Measurements from ENCODE around the gene MYO6. TPM values are rescaled to one million over a fixed set of nuclear protein-coding genes. Genes with fewer than 3 reads are reported as not detected.

The MYO6 gene
- polyA plus RNA-seq, 1 donor (not counting 4 experiments of a cell fraction or from before 2014, with no cell fraction given), result 24.5 TPM

- no peaks in the 10 kb centered on the region for H3K36me3 ChIP-seq (ENCODE audit: control insufficient read depth in 2 of 2, extremely low read depth in 1 of 2, insufficient read depth in 2 of 2, low read length in 2 of 2)
- H3K27me3 ChIP-seq (ENCODE audit: control insufficient read depth, extremely low read depth, insufficient read depth, low read length), result no peaks in the 10 kb centered on the region
- no peak overlapping the region for H3K4me3 ChIP-seq (ENCODE audit: control insufficient read depth in 2 of 3, extremely low read depth in 1 of 3, insufficient read depth in 2 of 3, low read depth in 1 of 3, low read length in 3 of 3)
- no peaks in the 10 kb centered on the region for H3K9me1 ChIP-seq (ENCODE audit: control insufficient read depth, extremely low read depth, insufficient read depth, low read length)
- no peak for TF ChIP-seq EZH2 (IDR thresholded peaks at IDR 0.05; ENCODE audit: low read length)
- TF ChIP-seq, protein P1, sequence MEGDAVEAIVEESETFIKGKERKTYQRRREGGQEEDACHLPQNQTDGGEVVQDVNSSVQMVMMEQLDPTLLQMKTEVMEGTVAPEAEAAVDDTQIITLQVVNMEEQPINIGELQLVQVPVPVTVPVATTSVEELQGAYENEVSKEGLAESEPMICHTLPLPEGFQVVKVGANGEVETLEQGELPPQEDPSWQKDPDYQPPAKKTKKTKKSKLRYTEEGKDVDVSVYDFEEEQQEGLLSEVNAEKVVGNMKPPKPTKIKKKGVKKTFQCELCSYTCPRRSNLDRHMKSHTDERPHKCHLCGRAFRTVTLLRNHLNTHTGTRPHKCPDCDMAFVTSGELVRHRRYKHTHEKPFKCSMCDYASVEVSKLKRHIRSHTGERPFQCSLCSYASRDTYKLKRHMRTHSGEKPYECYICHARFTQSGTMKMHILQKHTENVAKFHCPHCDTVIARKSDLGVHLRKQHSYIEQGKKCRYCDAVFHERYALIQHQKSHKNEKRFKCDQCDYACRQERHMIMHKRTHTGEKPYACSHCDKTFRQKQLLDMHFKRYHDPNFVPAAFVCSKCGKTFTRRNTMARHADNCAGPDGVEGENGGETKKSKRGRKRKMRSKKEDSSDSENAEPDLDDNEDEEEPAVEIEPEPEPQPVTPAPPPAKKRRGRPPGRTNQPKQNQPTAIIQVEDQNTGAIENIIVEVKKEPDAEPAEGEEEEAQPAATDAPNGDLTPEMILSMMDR (optimal IDR thresholded peaks at IDR 0.05 in 1 of 3, IDR thresholded peaks at IDR 0.05 in 1 of 3, conservative IDR thresholded peaks at IDR 0.05 in 1 of 3; ENCODE audit: extremely low read depth in 1 of 3, insufficient read depth in 2 of 3, low read length in 3 of 3), result no peak
- DNase-seq (ENCODE audit: low read depth, low spot score) (no peak), FAIRE-seq (no peak)
- no peak overlapping the region for H3K27ac ChIP-seq (ENCODE audit: control insufficient read depth, insufficient read depth, low read length)
- dilution Hi-C loops (cut with MboI; ENCODE audit: extremely low pct_ligation_motif_present, low sequenced_read_pairs), result no loop called here
- H3K9me3 ChIP-seq (ENCODE audit: control insufficient read depth, low read depth, low read length), result no peaks in the 10 kb centered on the region
- no peak overlapping the region for H3K4me2 ChIP-seq (ENCODE audit: control insufficient read depth, extremely low read depth, insufficient read depth, low read depth, low read length)
- no peak overlapping the region for H3K9ac ChIP-seq (ENCODE audit: control insufficient read depth, extremely low read depth, insufficient read depth, low read length)
- no peaks in the 10 kb centered on the region for H4K20me1 ChIP-seq (ENCODE audit: control insufficient read depth, extremely low read depth, insufficient read depth, low read length)
- no peaks in the 10 kb centered on the region for H3K79me2 ChIP-seq (ENCODE audit: control insufficient read depth, insufficient read depth, low read length)
- no peak overlapping the region for H2AFZ ChIP-seq (ENCODE audit: control insufficient read depth, low read length)
- peaks cover 21% of the 10 kb centered on the region for H3K4me1 ChIP-seq (ENCODE audit: control insufficient read depth, extremely low read depth, insufficient read depth, low read length)
Observed at GRCh38 chr6:75827163-75827562, 78.1 kb downstream of the MYO6 start.

DNA sequence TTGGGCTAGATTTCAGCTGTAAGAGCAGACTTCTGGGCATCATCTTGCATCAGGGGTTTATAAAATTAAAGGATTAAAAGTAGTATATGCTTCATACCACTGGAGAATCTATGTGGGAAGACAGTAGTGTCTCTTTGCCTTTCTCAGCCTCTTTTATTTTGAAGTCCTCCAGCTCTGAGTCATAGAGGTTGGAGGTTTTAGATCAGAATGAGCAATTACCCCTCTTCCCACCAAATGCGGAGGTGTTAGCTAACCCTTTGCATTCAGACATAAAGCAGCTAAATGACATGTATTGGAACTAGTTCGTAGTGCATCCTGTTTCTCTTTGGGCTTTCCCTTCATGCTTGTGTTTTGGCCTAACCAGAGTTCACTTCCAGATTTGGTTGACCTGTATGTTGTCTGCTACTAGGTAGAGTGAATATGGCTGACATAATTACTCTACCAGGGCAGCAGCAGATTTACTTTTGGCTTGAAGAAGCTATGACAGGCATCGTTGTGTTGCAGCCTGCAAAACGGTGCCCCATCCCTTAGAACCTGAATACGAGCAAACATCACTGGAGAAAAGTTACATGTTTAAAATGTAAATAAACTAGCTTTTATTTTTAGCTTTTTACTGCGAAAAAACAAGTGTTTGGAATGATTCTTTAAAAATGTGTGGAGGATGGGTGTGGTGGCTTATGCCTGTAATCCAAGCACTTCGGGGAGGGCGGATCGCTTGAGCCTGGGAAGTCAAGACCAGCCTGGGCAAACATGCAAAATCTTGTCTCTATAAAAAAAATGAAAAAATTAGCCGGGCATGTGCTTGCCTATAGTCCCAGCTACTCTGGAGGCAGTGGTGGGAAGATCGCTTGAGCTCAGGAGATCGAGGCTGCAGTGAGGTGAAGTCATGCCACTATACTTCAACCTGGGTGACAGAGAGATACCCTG, 82.2 kb downstream of the MYO6 start:
- peak overlapping the region; percentile 91 for H3K27ac ChIP-seq (ENCODE audit: control insufficient read depth, insufficient read depth, low read length)

More for the DNA sequence above, 82.2 kb downstream of the MYO6 start:
- H3K27me3 ChIP-seq (ENCODE audit: control insufficient read depth, extremely low read depth, insufficient read depth, low read length), result no peaks in the 10 kb centered on the region
- no peaks in the 10 kb centered on the region for H4K20me1 ChIP-seq (ENCODE audit: control insufficient read depth, extremely low read depth, insufficient read depth, low read length)
- H3K9me3 ChIP-seq (ENCODE audit: control insufficient read depth, low read depth, low read length), result no peaks in the 10 kb centered on the region
- H2AFZ ChIP-seq (ENCODE audit: control insufficient read depth, low read length), result peak overlapping the region; percentile 83
- dilution Hi-C loops (cut with MboI; ENCODE audit: extremely low pct_ligation_motif_present, low sequenced_read_pairs), result no loop called here
- peak overlapping the region in 2 of 3 experiments; percentile 57 to 64 for H3K4me3 ChIP-seq (ENCODE audit: control insufficient read depth in 2 of 3, extremely low read depth in 1 of 3, insufficient read depth in 2 of 3, low read depth in 1 of 3, low read length in 3 of 3)
- H3K9me1 ChIP-seq (ENCODE audit: control insufficient read depth, extremely low read depth, insufficient read depth, low read length), result no peaks in the 10 kb centered on the region
- no peaks in the 10 kb centered on the region for H3K79me2 ChIP-seq (ENCODE audit: control insufficient read depth, insufficient read depth, low read length)
- H3K4me2 ChIP-seq (ENCODE audit: control insufficient read depth, extremely low read depth, insufficient read depth, low read depth, low read length), result peak overlapping the region; percentile 92
- DNase-seq (ENCODE audit: low read depth, low spot score), result peak; percentile 13
- TF ChIP-seq, protein P1 (optimal IDR thresholded peaks at IDR 0.05 in 1 of 3, IDR thresholded peaks at IDR 0.05 in 1 of 3, conservative IDR thresholded peaks at IDR 0.05 in 1 of 3; ENCODE audit: extremely low read depth in 1 of 3, insufficient read depth in 2 of 3, low read length in 3 of 3), result no peak
- TF ChIP-seq EZH2 (IDR thresholded peaks at IDR 0.05; ENCODE audit: low read length), result no peak
- FAIRE-seq, result peak; percentile 95
- peaks cover 3 to 12% of the 10 kb centered on the region in 2 experiments for H3K36me3 ChIP-seq (ENCODE audit: control insufficient read depth in 2 of 2, extremely low read depth in 1 of 2, insufficient read depth in 2 of 2, low read length in 2 of 2)
- H3K4me1 ChIP-seq (ENCODE audit: control insufficient read depth, extremely low read depth, insufficient read depth, low read length), result peaks cover 24% of the 10 kb centered on the region
- H3K9ac ChIP-seq (ENCODE audit: control insufficient read depth, extremely low read depth, insufficient read depth, low read length), result peak overlapping the region; percentile 64
